ENCODE measurements around the gene TTN. TPM values are rescaled to one million over a fixed set of nuclear protein-coding genes. Genes with fewer than 3 reads are reported as not detected.

Gene TTN
- total and polyA plus RNA-seq, 4 donors, result 0.01 to 3.0 (median 0.80) TPM

- TF ChIP-seq HNF4G (IDR thresholded peaks at IDR 0.05) (no peak), TAF1 (conservative IDR thresholded peaks at IDR 0.05) (no peak), HNF4A (conservative IDR thresholded peaks at IDR 0.05) (no peak), CTCF (IDR thresholded peaks at IDR 0.05; ENCODE audit: low read depth, low read length, missing input control) (no peak), YY1 (IDR thresholded peaks at IDR 0.05) (no peak), EGR1 (IDR thresholded peaks at IDR 0.05; ENCODE audit: low read depth in 2 of 2) (no peak)
Observed at GRCh38 chr2:178679891-178680290, 127.3 kb downstream of the TTN start (continued).

GRCh38 chr2:178677599-178677998 is 129.6 kb downstream of the TTN start:
- no peak overlapping the region for H3K27ac ChIP-seq (ENCODE audit: low read depth in 1 of 2, low read length in 2 of 2)
- no peak for DNase-seq (ENCODE audit: low spot score)
- no peak overlapping the region for H3K9ac ChIP-seq (ENCODE audit: low read depth in 1 of 2, low read length in 2 of 2)

GRCh38 chr2:178676046-178676445 is 131.2 kb downstream of the TTN start:
- H3K27ac ChIP-seq (ENCODE audit: low read depth in 1 of 2, low read length in 2 of 2), result no peak overlapping the region
- H3K9ac ChIP-seq (ENCODE audit: low read depth in 1 of 2, low read length in 2 of 2), result no peak overlapping the region
- H3K36me3 ChIP-seq (ENCODE audit: control insufficient read depth in 4 of 4, insufficient read depth in 3 of 4, low read depth in 1 of 4, low read length in 3 of 4), result no peaks in the 10 kb centered on the region
- no peak for DNase-seq (ENCODE audit: low spot score)
- H3K4me3 ChIP-seq (ENCODE audit: low read depth in 1 of 3, low read length in 3 of 3), result no peak overlapping the region
- H3K4me1 ChIP-seq (ENCODE audit: control insufficient read depth in 4 of 4, insufficient read depth in 4 of 4, low read length in 3 of 4), result no peaks in the 10 kb centered on the region
- peaks cover 0 to 3% (median 0%) of the 10 kb centered on the region in 4 donors for H3K27me3 ChIP-seq (ENCODE audit: control insufficient read depth in 4 of 4, insufficient read depth in 4 of 4, low read length in 3 of 4)
- H3K9me3 ChIP-seq (ENCODE audit: control insufficient read depth in 4 of 4, low read length in 3 of 4), result no peaks in the 10 kb centered on the region
- 90% methylated on average over 5 of the region's 5 CpGs for WGBS
- TF ChIP-seq ATF3 (IDR thresholded peaks at IDR 0.05), result no peak
- no peak for TF ChIP-seq TAF1 (conservative IDR thresholded peaks at IDR 0.05)
- TF ChIP-seq YY1 (IDR thresholded peaks at IDR 0.05), result no peak
- TF ChIP-seq REST (IDR thresholded peaks at IDR 0.05), result no peak
- TF ChIP-seq JUND (IDR thresholded peaks at IDR 0.05), result no peak
- TF ChIP-seq MAX (IDR thresholded peaks at IDR 0.05), result no peak
- no peak for TF ChIP-seq FOXA1 (IDR thresholded peaks at IDR 0.05)
- no peak for TF ChIP-seq ZBTB33 (IDR thresholded peaks at IDR 0.05)
- TF ChIP-seq SP1 (IDR thresholded peaks at IDR 0.05), result no peak

More at GRCh38 chr2:178677599-178677998, 129.6 kb downstream of the TTN start:
- no peaks in the 10 kb centered on the region for H3K4me1 ChIP-seq (ENCODE audit: control insufficient read depth in 4 of 4, insufficient read depth in 4 of 4, low read length in 3 of 4)
- no peaks in the 10 kb centered on the region for H3K27me3 ChIP-seq (ENCODE audit: control insufficient read depth in 4 of 4, insufficient read depth in 4 of 4, low read length in 3 of 4)
- H3K4me3 ChIP-seq (ENCODE audit: low read depth in 1 of 3, low read length in 3 of 3), result no peak overlapping the region
- WGBS, result 57% methylated on average over 2 of the region's 2 CpGs
- H3K36me3 ChIP-seq (ENCODE audit: control insufficient read depth in 4 of 4, insufficient read depth in 3 of 4, low read depth in 1 of 4, low read length in 3 of 4), result no peaks in the 10 kb centered on the region
- TF ChIP-seq FOXA2 (IDR thresholded peaks at IDR 0.05), result no peak
- TF ChIP-seq ATF3 (IDR thresholded peaks at IDR 0.05), result no peak
- TF ChIP-seq MAX (IDR thresholded peaks at IDR 0.05), result no peak
- no peak for TF ChIP-seq NR2F2 (IDR thresholded peaks at IDR 0.05)
- no peak for TF ChIP-seq CTCF (IDR thresholded peaks at IDR 0.05; ENCODE audit: low read depth, low read length, missing input control)
- TF ChIP-seq RAD21 (IDR thresholded peaks at IDR 0.05), result no peak
- TF ChIP-seq FOXA1 (IDR thresholded peaks at IDR 0.05), result no peak
- no peak for TF ChIP-seq JUND (IDR thresholded peaks at IDR 0.05)
- no peak for TF ChIP-seq HNF4G (IDR thresholded peaks at IDR 0.05)
- no peak for TF ChIP-seq GABPA (IDR thresholded peaks at IDR 0.05 in 1 of 2, conservative IDR thresholded peaks at IDR 0.05 in 1 of 2)
- no peaks in the 10 kb centered on the region for H3K9me3 ChIP-seq (ENCODE audit: control insufficient read depth in 4 of 4, low read length in 3 of 4)

Data from liver (tissue), 9 donors.